Measurements from ENCODE around the gene MYO15A.

MYO15A gene

GRCh38 chr17:18218756-18219415 is 110.3 kb downstream of the MYO15A start:
- no peak for DNase-seq (ENCODE audit: low spot score)

GRCh38 chr17:18224053-18224386 is 115.5 kb downstream of the MYO15A start:
- DNase-seq (ENCODE audit: low spot score) = no peak

DNA sequence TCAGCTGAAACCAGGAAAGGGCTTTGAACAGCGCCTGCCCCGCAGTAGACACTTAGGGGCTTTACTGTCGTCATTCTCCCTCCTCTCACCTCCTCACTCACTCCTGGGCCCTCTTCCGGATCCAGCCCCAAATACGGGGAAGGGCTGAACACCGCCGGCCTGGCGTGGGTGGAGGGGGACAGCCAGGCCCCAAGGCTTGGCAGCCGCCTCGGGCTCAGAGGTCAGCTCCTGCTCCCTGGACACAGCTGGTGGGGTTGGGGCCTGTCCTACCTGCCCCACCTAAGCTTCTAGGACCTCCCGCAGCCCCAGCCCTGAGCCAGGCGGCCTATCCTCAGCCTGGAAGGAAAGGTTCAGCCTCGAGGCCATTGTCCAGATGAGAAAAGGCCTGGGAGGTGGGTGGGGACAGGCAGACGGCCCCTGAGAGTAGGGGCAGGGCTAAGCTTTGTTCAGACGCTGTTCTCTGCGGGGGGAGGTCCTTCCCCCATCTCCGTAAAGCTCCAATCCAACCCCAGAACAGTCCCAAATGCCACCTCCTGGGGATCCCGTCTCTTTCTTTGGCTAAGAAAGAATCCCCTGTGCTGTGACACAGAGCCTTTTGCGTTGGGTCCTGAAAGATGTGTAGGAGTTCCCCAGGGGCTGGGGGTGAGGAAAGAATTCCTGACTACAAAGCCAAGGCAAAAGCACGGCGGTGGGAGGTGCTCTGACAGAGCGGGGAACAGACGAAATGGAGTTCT is 116.0 kb downstream of the MYO15A start:
- DNase-seq (ENCODE audit: low spot score) = no peak

DNA sequence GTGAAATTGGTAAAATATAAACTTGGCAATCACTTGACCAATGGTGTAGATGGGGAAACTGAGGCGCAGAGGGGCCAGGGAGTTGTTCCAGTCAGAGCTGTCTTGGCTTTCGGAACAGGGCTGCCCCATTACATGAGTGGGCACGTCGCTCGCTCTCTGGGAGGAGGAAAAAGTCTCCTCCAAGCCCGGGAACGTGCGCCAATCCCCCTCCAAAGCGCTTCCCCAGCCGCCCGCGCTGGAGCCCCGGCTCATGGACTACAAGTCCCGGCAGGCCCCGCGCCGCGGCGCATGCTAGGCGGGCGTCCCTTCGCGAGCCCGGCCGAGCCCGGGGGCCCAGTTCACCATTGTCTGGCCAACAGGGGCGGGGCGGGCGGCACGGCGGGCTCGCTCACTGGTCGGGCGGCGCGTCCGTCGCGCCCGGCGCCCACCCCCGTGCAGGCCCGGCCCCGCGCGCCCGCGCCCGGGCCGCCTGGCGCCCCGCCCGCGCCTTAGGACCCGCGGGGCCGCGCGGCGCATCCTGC is 116.6 kb downstream of the MYO15A start, which contains the start of gene LLGL1:
Gene LLGL1, plus strand, starts transcription at position 515 of the 521 bp plus-strand sequence. CDS start 48 bp downstream, outside the sequence.
- peak; percentile 96 for DNase-seq (ENCODE audit: low spot score)

DNA sequence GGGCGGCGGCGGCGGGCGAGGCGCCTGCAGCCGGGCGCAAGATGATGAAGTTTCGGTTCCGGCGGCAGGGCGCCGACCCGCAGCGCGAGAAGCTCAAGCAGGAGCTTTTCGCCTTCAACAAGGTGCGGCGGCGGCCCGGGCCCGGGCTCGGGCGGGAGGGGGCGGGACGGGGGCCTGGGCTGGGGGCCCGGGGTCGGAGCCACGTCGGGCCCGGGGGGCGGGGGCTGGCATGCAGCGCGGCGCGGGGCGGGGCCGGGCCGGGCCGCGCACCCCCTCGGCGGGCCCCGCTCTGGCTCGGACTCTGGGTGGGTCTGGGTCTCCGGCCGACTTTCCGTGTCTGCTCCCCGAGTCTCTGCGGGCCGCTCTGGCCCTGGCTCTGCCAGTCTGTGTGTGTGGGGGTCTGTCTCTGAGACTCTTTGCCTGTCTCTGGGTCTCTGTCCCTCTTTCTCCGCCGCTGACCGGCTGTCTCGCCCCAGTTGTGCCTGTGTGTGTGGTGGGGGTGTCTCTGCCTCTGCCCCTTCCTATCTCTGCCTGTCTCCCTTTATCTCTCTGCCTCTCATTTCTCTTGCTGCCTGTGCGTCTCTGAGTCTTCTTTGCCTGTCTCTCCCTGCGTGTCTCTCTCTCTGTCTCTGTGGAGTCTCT is 117.2 kb downstream of the MYO15A start:
- no peak for DNase-seq (ENCODE audit: low spot score)

- no peak for DNase-seq (ENCODE audit: low spot score)
These were observed 117.9 kb downstream of the MYO15A start for GRCh38 chr17:18226284-18226945.

DNA sequence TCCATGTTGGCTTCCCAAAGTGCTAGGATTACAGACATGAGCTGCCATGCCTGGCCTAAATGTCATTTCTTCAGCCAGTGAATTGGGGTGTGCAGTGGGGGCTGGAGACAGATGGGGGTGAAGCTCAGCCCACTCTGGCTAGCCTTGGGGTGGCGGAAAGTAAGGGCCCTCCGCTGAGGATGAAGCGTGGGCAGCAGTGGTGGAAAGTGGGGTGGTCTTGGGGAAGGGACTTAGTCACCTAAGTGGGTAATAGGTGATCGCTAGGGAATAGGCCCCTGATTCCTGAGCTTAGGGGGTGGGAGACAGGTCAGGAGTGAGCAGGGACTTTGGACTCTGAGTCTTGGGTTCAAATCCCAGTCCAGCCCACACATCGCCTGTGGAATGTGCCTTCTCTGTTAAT is 119.1 kb downstream of the MYO15A start:
- no peak for DNase-seq (ENCODE audit: low spot score)

DNA sequence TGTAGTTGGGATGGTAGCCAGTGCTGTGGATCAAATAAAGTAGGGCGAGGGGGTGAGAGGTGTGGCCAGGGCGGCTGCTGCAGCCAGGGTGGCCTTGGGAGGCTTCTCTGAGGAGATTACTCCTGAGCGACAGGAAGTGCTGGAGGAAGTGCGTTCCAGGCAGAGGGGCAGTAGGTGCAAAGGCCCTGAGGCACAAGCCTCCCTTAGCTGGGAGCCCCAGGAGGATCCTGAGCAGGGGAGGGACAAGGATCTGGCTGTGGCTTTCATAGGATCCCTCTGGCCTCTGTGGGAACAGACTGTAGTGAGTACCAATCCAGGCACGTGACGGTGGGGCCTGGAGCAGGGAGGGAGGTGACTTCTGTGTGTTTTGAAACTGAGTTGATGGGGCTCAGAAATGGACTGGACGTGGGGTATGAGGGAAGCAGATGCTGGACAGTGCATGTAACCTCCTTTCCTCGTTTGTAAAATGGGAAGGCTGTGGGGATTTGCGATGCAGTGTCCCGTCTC is 119.7 kb downstream of the MYO15A start:
- no peak for DNase-seq (ENCODE audit: low spot score)

DNA sequence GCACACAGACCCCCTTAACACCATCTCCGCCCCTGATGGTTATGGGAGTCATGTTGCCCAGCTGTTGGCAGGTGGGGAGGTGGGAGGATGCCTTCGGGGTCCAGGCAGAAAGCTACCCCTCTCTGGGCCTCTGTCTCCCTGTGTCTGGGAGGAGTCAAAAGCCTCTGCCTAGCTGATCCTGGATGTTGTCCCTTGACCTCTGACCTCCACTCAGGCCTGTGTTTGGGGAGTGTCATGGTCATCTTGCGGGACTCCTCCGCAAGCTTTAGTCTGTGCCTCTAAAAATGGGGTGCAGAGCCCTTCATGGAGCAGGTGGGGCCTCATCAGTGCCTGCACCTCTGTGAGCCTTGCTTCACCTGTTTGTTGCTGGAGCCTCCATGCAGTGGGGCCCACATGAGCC is 120.7 kb downstream of the MYO15A start:
- no peak for DNase-seq (ENCODE audit: low spot score)
